CD4-positive, alpha-beta T cell treated with Interleukin-21 for 1 hour (primary cell): ENCODE data around the gene C22orf31.

Source experiments
- DNase-seq: peaks from one replicate; pipeline ENCODE4 v3.0.0-alpha.2; 2020

Gene C22orf31

DNA sequence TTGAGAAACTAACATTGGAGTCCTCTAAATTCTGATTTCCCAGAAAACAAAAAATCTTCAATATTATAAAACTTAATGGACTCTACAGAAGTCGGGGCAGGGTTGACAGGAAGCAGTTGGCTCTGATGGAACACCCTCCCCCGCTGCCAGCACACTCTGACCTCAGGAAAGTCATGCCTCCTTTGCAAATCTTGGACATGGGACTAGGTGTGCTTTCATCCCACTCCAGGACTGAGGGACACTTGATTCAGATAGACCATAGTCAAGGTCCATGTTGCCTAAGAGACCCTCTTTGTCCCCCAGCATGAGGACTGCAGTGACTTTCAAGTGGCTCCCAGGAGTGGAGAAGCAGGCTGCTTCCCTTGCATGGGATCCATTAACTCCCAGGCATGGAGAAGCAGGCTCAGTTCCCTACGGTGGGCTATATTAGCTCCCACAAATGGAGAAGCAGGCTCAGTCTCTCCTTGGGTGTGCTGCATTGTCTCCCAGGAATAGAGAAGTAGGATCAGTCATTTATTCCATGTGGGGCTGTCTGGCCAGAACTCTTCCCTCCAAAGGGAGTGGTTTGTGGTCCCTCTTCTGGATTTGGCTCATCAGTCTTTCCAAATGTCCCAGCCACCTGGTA, 38.3 kb downstream of the C22orf31 start:
- no peak for DNase-seq

DNA sequence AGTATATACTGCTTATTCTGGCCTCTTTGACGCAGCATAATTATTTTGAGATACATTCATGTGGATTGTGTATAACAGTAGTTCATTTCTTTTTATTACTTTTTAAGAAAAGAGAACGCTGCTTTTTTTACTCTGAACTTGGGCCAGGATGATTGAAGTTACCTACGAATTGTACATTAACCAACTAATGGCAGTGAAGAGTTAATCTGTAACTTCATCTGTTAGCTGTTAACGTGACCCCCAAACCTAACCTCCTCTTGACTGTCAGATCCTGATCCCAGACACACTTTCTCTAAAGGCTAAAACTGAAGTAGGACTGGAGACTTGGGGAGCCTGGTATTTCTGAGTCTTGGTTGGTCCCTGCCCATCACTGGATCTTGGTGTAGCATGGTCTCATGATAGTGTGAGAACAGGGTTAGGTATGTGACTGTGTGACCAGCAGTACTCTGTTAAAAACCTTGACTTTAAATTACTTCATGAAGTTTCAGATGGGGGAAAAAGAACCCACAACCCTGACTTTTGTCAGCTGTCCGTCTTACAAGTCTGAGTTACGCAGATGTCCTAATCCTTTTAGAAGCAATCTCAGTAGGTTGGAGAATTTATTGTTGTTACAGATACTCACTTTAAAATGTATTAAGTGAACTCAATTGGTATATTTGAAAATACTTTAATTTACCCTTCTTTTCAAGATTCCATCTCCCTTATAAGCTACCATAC, 39.4 kb downstream of the C22orf31 start:
- no peak for DNase-seq

DNA sequence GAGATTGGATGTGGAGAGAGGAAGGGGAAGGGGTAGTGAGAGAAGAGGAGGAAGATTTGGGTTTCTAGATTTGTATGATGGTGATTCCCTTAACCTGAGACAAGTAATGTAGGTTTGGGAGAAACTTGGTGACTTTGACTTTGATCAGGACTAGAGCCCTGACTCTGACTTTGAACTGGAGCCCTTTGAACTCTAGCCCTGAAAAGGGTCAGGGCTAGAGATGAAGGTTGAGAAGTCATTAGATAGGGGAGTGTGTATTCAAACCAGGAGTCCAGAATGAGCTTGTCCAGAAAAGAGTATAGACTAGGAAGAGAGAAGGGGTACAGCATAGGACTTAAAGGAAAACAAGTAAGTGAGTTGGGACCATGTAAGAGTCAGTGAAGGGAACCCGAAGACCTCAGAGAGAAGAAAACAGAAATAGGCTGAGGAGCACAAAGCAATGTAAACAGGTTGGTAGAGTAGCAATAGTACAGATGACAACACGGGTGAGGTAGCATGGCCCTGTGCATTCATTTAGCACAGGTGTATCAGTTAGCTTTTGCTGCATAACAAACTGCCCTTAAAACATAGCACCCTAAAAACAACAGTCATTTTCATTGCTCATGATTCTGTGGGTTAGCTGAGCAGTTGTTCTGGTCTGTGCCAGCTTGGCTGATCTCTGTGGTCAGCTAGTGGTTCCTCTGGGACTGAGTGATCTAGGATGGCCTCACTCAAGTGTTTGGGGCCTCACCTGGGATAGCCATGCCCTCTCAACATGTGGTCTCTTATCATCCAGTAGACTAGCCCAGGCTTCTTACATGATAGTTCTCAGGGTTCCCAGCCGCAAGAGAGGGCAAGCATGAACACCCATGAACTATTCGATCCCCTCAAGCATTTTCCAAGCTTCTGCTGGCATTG, 43.1 kb downstream of the C22orf31 start:
- no peak for DNase-seq

DNA sequence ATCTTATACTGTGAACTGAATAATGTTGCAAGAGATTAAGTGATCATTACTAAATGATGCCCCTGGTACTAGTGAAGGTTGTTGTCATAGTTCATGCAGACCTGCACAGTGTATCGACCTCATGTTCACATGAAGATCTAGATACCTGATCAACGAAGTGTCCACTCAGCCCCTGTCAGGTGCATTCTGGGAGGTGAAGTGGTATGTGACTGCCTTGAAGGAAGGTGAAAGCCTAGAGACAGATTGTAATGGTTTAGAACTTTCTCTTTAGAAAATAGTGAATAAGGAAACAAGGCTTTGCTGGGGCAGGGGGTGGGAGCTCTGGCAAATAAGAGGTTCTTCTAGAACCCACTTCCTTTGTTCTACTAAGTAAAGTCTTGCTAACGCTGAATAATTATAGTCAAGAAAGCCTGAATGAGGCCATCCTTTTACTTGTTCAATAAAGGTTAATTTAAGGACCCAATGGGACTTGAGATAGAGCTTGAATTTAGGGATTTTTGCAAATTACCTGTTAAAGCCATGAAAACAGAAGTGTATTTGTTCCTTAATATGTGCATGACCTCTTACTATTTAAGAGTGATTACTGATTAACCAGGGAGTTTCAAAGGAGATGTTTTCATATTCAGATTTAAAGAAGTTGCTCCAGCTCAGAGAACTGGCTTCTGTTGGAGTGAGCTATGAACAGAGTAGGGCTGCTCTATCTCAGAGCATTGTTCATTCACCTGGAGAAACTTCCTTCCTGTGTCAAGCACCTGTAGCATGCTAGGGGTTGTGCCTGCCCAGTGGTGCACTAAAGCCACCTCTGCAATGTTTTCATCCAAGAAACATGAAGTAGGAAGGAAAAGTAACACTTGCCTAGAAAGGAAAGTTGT, 45.3 kb downstream of the C22orf31 start:
- no peak for DNase-seq

DNA sequence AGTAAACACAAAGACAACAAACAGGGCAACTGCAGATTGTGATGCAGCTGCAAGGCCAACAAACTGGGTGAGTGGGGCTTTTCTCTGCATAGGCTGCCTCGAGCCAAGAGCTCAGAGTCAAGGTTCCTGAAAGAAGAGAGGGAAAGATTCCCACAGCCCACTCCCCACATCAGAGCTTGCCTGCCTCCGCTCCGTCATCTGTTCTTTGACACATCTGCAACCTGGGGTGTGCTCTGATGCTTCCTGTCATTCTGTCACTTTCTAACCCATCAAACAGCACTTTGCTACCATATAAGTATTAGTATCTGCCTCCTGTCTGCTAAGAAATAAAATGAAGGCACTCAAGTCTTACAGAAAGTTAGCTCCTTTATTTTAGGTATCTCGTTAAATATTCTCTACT, 46.9 kb downstream of the C22orf31 start:
- no peak for DNase-seq

DNA sequence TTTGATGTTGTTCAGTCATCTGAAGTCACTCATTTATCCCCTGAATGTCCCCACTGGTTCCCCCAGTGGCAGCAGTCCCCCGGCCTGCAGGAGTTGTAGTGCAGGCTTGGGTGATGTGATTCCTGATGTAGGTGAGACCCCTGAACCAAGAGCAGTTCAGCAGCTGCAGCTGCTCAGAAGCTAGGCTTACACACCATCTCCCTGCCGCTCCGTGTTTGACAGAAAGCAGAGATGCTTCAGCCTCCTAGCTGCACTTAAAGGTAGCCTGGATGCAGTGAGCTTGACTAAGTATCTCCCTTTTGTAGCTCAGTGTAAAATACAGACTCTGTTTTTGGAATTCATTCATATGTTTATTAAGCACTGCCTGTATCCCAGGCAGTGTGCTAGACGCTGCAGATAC, 47.3 kb downstream of the C22orf31 start:
- no peak for DNase-seq

DNA sequence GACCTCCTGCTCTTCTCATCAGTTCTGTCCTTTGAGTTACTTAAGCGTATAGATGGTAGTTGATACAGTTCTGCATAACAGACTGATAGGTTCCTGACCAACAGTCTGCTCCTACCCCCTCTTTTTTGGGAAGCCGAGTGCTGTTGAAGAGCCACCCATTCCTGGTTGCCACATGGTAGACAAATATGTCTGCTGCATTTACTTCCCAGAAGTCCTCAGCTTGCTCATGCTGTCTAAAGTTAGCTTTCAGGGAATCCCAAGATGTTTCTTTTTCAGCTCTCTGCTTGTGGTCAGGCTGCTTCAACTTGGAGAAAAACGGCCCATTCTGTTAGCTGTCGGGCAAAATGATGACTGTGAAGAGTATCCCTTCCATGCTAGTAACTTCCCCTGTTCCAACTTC, 48.7 kb downstream of the C22orf31 start:
- DNase-seq: no peak

DNA sequence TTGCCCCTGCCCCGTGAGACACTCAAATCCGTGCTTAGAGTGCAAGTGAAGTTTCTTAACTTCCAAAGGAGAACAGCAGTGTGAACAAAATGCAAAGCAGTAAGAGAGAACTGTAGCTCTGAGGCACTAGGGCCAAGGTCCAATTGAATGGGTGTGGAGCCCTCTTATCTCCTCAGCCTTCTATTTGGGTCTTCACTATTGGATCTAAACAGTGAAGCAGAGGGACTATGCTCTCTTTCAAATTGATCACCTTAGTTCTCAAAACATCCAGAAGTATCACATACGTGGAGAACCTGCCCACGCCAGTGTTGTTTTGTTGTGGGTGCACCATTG, 49.6 kb downstream of the C22orf31 start:
- no peak for DNase-seq

DNA sequence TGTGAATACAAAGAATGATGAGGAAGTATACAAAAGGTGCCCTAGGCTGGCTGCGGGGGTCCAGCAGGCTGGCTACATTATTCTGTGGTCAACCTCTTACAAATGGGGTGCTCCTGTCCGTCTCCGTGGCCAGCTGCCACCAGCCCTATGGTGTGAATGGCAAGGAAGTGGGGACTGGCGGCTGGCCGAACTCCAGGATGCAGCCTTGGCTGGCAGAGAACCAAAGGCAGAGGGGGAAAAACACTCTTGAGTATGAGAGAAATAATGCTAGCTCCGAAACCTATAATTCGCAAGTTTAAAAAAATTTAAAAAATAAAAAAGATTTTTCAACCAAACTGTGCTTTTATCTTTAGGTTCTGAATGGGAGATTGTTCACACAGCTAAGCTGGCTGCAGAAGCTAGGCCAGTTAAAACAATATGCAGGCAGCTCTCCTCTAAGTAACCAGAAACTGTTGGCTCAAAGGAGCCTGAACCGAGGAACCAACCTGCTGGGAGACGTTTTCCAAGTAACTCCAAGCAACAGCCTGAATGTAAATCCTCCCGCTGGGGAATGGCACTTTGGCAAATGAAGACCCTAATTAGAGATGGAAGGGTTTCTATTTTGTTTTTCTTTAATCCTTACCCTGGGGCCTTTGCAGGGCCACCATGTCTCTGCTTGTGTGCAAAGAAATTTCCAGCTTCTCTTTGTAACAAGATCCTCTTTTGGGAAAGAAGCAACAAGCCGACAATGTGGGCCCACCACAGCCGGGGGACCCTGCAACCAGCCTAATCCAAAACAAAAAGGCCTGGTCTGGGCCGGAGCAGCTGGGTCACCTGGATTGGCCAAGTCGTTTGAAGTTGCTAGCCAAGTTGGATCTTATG, 50.2 kb downstream of the C22orf31 start:
- no peak for DNase-seq

DNA sequence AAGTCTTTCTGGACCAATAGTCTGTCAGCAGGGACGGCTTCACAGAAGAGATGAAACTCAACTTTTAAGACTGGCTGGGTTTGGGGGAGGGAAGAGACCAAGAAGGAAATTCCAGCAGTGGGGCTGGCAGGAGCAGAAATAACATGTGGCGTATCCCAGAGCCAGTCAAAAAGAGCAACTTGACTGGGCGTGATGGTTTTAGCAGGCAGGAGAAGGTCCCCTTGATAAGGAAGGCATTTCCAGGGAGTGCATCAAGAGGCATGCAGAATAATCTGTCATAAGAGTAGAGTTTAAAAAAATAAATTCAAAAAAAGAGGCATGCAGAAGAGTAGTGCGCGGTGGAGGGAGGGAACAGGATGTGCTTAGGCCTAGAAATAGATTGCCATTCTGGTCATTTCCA, 52.5 kb downstream of the C22orf31 start:
- no peak for DNase-seq
